HepG2 (cell line): Measurements from ENCODE around the gene PODXL2. TPM values are rescaled to one million over a fixed set of nuclear protein-coding genes. Genes with fewer than 3 reads are reported as not detected.

Experiments
- CHD2 ChIP-seq: IDR thresholded peaks from 2 replicates; pipeline ENCODE4 v1.6.1; 2011; ENCODE audit warnings: low read depth, low read length, improper control_type of control experiment
- KAT7 ChIP-seq: IDR thresholded peaks from 2 replicates; pipeline ENCODE4 v1.6.1; 2018; ENCODE audit warnings: borderline replicate concordance, missing compliant biosample characterization
- TIGD3 ChIP-seq: sonication (generic); formaldehyde crosslinking; IDR thresholded peaks from 2 replicates; pipeline ENCODE4 v1.5.1; 2020; ENCODE audit warnings: mild to moderate bottlenecking, missing genetic modification reagents, borderline replicate concordance
- ZBTB2 ChIP-seq: sonication (generic); formaldehyde crosslinking; IDR thresholded peaks from 2 replicates; pipeline ENCODE4 v1.8.0; 2022; ENCODE audit warnings: low read depth, missing genetic modification reagents
- ZFP90 ChIP-seq: sonication (generic); formaldehyde crosslinking; IDR thresholded peaks from 2 replicates; pipeline ENCODE4 v1.8.0; 2022; ENCODE audit warnings: missing genetic modification reagents, mild to moderate bottlenecking, inconsistent platforms, borderline replicate concordance
- ZNF282 ChIP-seq: fragments of 450-650 bp; IDR thresholded peaks from 2 replicates; pipeline ENCODE4 v1.6.1; 2018; ENCODE audit not compliant: partially characterized antibody
- ZNF468 ChIP-seq: sonication (generic); formaldehyde crosslinking; IDR thresholded peaks from 2 replicates; pipeline ENCODE4 v1.8.0; 2022; ENCODE audit warnings: mild to moderate bottlenecking, moderate library complexity, missing genetic modification reagents
- polyA plus RNA-seq, 8 experiments: library from polyadenylated mRNA; depleted of rRNA in 3 of 8; stranded (reverse) in 7 of 8; unstranded in 1 of 8; fragments of >200 nt; fragmentation: Illumina TruSeq in 4 of 8; extraction: Trizol in 4 of 8; gene quantifications; 2 replicates each; pipeline versions ENCODE4 v1.2.1 to v1.2.3, GENCODE V29; 2011 to 2016; ENCODE audit warnings: low read depth in 4 of 8, missing spikeins in 1 of 8, mixed read lengths in 1 of 8; ENCODE audit not compliant: insufficient read depth in 1 of 8
- total RNA-seq, 5 experiments: library from RNA; depleted of rRNA; stranded (reverse); fragments of >200 nt; fragmentation: Illumina TruSeq; extraction: Trizol; gene quantifications; 2 replicates each; pipeline ENCODE4 v1.2.3, GENCODE V29; 2016; ENCODE audit warnings: low read depth in 1 of 5
- TF ChIP-seq, protein P1 (sequence below): sonication (generic); formaldehyde crosslinking; IDR thresholded peaks from 2 replicates; pipeline ENCODE4 v1.5.0; 2020; ENCODE audit warnings: mild to moderate bottlenecking, missing genetic modification reagents, borderline replicate concordance
- TF ChIP-seq, protein P2 (sequence below): sonication (generic); formaldehyde crosslinking; IDR thresholded peaks from 2 replicates; pipeline ENCODE4 v1.4.0; 2020; ENCODE audit warnings: missing genetic modification reagents

PODXL2 gene
- total and polyA plus RNA-seq, 2 of the 13 experiments (the other 11 are each of a cell fraction or from before 2014, with no cell fraction given), result 20.4 to 25.1 TPM

- TF ChIP-seq TIGD3 (CRISPR knock-in tag), result no peak
- no peak for TF ChIP-seq CHD2
- TF ChIP-seq ZBTB2 (CRISPR knock-in tag), result no peak
- TF ChIP-seq, protein P1, sequence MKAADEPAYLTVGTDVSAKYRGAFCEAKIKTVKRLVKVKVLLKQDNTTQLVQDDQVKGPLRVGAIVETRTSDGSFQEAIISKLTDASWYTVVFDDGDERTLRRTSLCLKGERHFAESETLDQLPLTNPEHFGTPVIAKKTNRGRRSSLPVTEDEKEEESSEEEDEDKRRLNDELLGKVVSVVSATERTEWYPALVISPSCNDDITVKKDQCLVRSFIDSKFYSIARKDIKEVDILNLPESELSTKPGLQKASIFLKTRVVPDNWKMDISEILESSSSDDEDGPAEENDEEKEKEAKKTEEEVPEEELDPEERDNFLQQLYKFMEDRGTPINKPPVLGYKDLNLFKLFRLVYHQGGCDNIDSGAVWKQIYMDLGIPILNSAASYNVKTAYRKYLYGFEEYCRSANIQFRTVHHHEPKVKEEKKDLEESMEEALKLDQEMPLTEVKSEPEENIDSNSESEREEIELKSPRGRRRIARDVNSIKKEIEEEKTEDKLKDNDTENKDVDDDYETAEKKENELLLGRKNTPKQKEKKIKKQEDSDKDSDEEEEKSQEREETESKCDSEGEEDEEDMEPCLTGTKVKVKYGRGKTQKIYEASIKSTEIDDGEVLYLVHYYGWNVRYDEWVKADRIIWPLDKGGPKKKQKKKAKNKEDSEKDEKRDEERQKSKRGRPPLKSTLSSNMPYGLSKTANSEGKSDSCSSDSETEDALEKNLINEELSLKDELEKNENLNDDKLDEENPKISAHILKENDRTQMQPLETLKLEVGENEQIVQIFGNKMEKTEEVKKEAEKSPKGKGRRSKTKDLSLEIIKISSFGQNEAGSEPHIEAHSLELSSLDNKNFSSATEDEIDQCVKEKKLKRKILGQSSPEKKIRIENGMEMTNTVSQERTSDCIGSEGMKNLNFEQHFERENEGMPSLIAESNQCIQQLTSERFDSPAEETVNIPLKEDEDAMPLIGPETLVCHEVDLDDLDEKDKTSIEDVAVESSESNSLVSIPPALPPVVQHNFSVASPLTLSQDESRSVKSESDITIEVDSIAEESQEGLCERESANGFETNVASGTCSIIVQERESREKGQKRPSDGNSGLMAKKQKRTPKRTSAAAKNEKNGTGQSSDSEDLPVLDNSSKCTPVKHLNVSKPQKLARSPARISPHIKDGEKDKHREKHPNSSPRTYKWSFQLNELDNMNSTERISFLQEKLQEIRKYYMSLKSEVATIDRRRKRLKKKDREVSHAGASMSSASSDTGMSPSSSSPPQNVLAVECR (CRISPR knock-in tag), result no peak
- no peak for TF ChIP-seq ZFP90 (CRISPR knock-in tag)
- TF ChIP-seq ZNF468 (CRISPR knock-in tag), result no peak
- TF ChIP-seq, protein P2, sequence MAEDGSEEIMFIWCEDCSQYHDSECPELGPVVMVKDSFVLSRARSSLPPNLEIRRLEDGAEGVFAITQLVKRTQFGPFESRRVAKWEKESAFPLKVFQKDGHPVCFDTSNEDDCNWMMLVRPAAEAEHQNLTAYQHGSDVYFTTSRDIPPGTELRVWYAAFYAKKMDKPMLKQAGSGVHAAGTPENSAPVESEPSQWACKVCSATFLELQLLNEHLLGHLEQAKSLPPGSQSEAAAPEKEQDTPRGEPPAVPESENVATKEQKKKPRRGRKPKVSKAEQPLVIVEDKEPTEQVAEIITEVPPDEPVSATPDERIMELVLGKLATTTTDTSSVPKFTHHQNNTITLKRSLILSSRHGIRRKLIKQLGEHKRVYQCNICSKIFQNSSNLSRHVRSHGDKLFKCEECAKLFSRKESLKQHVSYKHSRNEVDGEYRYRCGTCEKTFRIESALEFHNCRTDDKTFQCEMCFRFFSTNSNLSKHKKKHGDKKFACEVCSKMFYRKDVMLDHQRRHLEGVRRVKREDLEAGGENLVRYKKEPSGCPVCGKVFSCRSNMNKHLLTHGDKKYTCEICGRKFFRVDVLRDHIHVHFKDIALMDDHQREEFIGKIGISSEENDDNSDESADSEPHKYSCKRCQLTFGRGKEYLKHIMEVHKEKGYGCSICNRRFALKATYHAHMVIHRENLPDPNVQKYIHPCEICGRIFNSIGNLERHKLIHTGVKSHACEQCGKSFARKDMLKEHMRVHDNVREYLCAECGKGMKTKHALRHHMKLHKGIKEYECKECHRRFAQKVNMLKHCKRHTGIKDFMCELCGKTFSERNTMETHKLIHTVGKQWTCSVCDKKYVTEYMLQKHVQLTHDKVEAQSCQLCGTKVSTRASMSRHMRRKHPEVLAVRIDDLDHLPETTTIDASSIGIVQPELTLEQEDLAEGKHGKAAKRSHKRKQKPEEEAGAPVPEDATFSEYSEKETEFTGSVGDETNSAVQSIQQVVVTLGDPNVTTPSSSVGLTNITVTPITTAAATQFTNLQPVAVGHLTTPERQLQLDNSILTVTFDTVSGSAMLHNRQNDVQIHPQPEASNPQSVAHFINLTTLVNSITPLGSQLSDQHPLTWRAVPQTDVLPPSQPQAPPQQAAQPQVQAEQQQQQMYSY, result no peak
- TF ChIP-seq KAT7 (CRISPR knock-in tag), result no peak
- no peak for TF ChIP-seq ZNF282
- TF ChIP-seq, all 625 proteins: peak for 0
Measured at GRCh38 chr3:127720985-127721935, 92.3 kb downstream of the PODXL2 start (continued).
